IPS-NIHi11 (cell line): ENCODE data around the gene SSBP3.

ENCODE experiments used
- DNase-seq: peaks from one replicate; pipeline ENCODE4 v3.0.0; 2012; ENCODE audit warnings: mixed read lengths, low spot score

The SSBP3 gene

GRCh38 chr1:54283635-54284385 is 122.4 kb downstream of the SSBP3 start:
- DNase-seq: no peak

DNA sequence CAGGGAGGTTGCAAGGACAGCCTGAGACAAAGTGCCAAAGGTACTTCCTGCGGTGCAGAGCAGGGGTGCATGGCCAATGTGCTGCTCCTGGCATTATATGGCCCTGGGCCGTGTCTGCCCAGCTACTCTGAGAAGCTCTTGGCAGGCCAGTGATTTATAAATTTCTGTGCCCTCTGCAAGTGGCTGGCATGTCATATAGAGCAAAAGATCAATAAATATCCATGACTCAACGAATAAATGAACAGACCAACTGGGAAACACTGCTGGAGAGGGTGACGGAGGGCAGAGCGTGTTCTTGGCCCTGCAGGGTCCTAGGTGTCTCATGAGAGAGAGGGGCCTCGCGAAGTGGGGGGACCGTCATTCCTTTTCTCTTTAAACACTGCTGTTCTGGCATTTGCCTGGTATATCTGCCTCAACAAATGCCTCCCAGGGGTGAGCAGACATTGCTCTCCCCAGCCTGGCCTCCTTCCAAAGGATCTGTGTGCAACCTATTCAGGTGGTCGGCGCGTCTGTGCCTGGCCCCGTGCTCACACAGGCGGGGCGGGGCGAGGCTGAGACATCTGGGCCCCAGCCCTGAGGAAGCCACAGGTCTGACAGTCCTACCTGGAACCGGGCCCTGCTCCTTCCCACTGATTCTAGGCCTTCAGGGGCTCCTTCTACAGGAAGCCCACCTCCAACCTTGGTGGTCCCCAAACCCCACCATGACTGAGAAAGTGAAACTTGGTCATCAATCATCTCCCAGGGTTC is 123.9 kb downstream of the SSBP3 start:
- no peak for DNase-seq

GRCh38 chr1:54280651-54281050 is 125.5 kb downstream of the SSBP3 start:
- DNase-seq: no peak

GRCh38 chr1:54279457-54279856 is 126.7 kb downstream of the SSBP3 start:
- DNase-seq: no peak

- no peak for DNase-seq
Observed at GRCh38 chr1:54278941-54279422, 127.2 kb downstream of the SSBP3 start.

GRCh38 chr1:54277451-54278341 is 128.5 kb downstream of the SSBP3 start:
- DNase-seq: no peak

GRCh38 chr1:54276617-54277450 is 129.4 kb downstream of the SSBP3 start:
- no peak for DNase-seq

DNA sequence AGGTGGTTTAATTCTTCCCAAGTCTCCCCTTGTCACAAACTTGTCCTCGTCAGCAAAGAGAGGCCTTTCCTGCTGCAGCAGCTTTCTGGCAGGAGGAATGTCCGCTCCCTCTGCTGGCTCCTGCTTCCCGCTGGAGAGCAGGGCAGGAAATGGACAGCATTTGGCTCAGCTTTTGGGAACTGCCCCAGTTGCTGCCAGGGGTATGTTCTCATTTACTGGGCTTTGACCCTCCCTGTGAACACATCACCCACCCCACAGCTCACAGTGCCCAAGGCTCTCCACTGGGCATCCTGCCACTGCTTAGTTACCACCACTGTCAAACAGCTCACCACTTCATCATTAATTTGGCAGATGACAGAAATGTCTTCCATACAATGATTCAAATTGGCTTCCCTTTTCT is 130.8 kb downstream of the SSBP3 start:
- no peak for DNase-seq

DNA sequence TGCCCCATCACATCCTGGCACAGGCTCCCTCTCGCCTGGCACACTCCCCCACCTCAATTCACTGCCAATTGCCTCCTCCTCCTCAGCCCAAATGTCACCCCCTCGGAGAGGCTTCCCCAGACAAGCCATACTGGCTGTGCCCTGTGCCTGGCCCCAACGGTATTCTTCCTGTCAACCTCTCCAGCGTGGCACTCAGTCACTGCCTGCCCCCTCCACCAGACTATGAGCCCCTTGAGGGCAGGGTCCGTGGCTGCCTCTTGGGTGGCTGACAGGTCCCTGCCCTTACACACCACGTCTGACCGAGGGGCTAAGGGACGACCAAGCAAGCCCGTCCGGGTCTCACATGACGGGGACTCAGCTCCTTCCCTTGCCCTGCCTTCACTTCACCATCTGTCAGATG is 131.3 kb downstream of the SSBP3 start:
- DNase-seq: no peak

DNA sequence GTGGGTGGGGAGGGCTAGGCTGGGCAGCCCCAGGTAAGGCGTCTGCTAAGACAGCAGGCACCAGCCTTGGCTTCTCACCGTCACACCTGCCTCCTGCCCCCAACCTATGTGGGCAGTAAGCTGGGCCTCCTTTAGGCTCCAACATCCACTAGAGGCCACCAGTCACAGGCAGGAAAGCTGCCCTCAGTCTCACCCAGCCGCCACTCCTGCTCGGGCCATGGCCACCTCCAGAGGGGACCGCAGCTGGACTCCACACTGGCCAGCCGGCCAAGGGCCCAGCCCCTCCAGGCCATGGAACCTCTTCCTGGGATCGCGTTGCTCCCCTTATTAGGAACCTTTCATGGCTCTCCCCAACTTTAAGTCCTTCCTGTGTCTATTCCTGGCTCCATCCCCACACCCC is 131.7 kb downstream of the SSBP3 start:
- DNase-seq: no peak

GRCh38 chr1:54273795-54274163 is 132.4 kb downstream of the SSBP3 start:
- peak; percentile 81 for DNase-seq

DNA sequence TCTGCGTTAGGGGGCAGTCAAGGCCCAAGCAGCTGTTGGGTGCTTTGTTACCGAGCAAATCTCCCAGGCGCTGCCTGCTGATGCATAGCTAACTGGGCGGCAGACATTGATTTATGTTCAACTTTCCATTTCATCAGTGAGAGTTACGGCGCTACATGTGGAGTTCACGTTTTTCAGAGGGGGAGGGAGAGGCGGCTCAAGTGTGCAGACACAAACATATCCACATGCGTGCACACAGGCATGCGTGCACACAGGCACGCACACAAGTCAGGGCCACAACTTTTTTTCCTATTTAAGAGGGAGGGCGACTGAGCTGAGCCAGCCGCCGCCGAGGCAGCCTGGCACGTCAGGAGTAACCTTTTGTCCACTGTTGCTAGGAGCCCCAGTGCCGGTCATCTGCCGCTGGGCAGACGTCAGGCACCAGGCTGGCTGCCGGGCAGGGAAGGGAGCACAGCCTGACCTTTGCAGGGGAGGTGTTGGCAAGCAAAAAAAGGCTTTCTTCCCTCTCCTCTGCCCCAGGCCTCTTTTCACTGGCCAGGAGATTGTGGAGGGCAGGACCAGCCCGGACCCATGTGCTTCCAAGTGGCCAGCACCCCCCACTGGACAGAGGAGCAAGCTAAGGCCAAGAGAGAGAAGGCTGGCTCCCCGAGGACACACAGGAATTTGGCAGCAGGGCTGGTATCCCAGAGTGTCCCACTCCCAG is 133.0 kb downstream of the SSBP3 start:
- peak; percentile 63 for DNase-seq

- DNase-seq: peak; percentile 79
Observed at GRCh38 chr1:54272772-54273091, 133.5 kb downstream of the SSBP3 start.

GRCh38 chr1:54272134-54272533 is 134.1 kb downstream of the SSBP3 start:
- no peak for DNase-seq

GRCh38 chr1:54271341-54271740 is 134.9 kb downstream of the SSBP3 start:
- DNase-seq: no peak

DNA sequence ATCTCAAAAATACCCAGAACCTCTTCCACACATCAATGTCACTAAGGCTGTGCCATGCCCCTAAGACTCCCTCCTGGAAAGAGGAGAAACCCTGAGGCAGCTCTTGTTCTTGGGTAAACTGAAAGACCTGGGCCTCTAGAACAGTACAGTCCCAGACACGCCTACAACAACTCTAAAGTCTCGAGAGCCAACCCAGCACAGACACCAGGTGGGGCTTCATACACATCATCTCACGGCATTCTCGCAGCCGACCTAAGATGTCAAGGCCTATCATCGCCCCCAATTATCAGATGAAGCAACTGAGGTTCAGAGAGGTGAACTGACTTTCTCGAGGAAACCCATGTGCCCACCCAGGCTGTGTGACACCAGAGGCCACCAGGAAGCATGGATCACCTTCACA is 135.7 kb downstream of the SSBP3 start:
- no peak for DNase-seq

GRCh38 chr1:54268762-54269297 is 137.4 kb downstream of the SSBP3 start:
- no peak for DNase-seq

DNA sequence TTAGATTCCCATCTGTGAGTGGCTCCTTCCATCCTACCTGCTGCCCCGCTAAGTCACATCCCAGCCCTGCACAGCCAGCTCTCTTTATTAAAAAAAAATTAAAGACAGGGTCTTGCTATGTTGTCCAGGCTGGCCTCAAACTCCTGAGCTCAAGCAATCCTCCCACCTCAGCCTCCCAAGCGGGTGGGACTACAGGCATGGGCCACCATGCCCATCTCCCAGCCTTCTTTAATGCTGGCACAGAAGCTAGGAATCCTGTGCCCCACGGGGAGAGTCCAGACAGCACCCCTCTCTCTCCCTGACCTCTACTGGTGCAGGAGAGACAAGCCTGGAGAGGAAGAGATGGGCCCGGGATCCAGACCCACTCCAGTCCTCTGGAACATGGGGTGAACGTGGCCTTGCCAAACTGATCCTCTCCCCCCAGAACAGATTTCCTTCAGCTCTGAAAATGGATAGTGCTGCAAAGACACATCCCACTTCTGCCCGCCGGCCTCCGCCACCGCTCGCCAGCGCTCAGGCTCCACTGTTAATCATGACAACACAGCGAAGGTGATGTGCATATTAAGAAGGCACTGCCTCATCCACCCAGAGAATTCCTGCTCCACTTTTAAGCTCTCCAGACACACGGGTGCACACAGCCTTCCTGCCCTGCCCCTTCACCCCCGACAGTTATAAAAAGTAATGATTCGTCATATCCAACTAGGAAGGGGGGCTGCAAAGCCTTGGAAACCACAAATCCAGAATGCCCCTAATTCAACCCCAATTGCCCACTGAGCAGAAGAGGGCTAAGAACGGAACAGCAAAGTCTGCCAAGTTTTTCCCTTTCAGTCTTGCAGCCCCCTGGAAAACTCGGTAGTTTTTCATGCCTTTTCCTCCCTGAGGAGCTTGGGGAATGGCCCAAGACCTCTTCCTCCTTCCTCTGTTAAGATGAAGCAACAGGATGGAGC is 138.1 kb downstream of the SSBP3 start:
- DNase-seq: no peak

GRCh38 chr1:54266908-54267307 is 139.3 kb downstream of the SSBP3 start:
- no peak for DNase-seq

DNA sequence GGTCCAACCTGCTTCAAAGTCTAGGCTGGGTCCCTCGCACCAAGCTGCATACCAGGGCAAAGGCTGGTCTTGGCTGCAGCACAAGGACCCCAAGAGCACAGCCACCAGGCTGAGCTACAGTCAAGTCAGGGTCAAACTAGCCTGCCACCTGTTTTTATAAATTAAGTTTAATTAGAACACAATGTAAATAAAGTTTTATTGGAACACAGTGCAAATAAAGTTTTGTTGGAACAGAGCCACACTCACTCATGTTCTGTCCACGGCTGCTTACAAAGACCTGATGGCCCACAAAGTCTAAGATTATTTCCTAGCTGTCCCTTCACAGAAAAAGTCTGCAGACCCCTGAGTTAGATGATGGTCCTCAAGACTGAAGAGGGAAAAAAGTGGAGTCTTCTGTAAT is 140.0 kb downstream of the SSBP3 start:
- DNase-seq: no peak
